PC-3 (cell line): ENCODE measurements around the gene FAM124A. TPM values are rescaled to one million over a fixed set of nuclear protein-coding genes. Genes with fewer than 3 reads are reported as not detected.

Source experiments
- ATAC-seq: fragments of 200-7000 bp; cut with Tn5 transposase; 2 replicates; pipeline ENCODE4 v1.9.1; 2020; ENCODE audit warnings: mild to moderate bottlenecking, moderate library complexity
- BruUV-seq: library from RNA; stranded (reverse); fragments of 400-500 nt; replicated peaks from 2 replicates; lab custom pipeline; 2021; lab: Mats Ljungman, UMichigan
- CTCF ChIA-PET: fragments of 300-600 bp; sonication (Branson Sonifier 250); formaldehyde crosslinking; loops from one replicate; lab custom pipeline; 2022; ENCODE audit warnings: antibody characterized with exemption; lab: Charles Lee
- POLR2A ChIA-PET: fragments of 300-600 bp; sonication (Branson Sonifier 250); formaldehyde crosslinking; loops from one replicate; lab custom pipeline; 2022; ENCODE audit warnings: antibody characterized with exemption; ENCODE audit not compliant: unreplicated experiment; lab: Charles Lee
- DNase-seq: peaks from one replicate; pipeline ENCODE4 v3.0.0-alpha.2; 2015
- H2AFZ ChIP-seq: fragments of 300-600 bp; sonication (generic); 2 replicates; pipeline ENCODE4 v1.6.0; 2016; ENCODE audit warnings: antibody characterized with exemption, low read length
- H3F3A ChIP-seq: fragments of 300-600 bp; sonication (generic); one replicate; pipeline ENCODE4 v1.6.0; 2017; ENCODE audit warnings: antibody characterized with exemption, low read length, control low read depth, mild to moderate bottlenecking; ENCODE audit not compliant: unreplicated experiment
- H3K27ac ChIP-seq: fragments of 300-600 bp; sonication (generic); 2 replicates; pipeline ENCODE4 v1.5.1; 2016; ENCODE audit warnings: mild to moderate bottlenecking, low read length
- H3K27me3 ChIP-seq: fragments of 300-600 bp; sonication (generic); 2 replicates; pipeline ENCODE4 v1.6.1; 2016; ENCODE audit warnings: low read length, mixed read lengths
- H3K36me3 ChIP-seq: fragments of 300-600 bp; sonication (generic); 2 replicates; pipeline ENCODE4 v1.6.1; 2016; ENCODE audit warnings: low read depth, mixed run types, low read length, mixed read lengths
- H3K4me1 ChIP-seq: fragments of 300-600 bp; sonication (generic); 2 replicates; pipeline ENCODE4 v1.5.1; 2016; ENCODE audit warnings: low read length; ENCODE audit not compliant: insufficient read depth
- H3K4me2 ChIP-seq: fragments of 300-600 bp; sonication (generic); 2 replicates; pipeline ENCODE4 v1.6.0; 2016; ENCODE audit warnings: low read length
- H3K4me3 ChIP-seq: fragments of 300-600 bp; sonication (generic); 2 replicates; pipeline ENCODE4 v1.5.1; 2016; ENCODE audit warnings: mild to moderate bottlenecking, low read length, mixed read lengths
- H3K79me2 ChIP-seq: fragments of 300-600 bp; sonication (generic); 2 replicates; pipeline ENCODE4 v1.6.1; 2017; ENCODE audit warnings: low read length, mixed read lengths
- H3K9ac ChIP-seq: fragments of 300-600 bp; sonication (generic); 2 replicates; pipeline ENCODE4 v1.6.0; 2016; ENCODE audit warnings: mild to moderate bottlenecking, low read length
- H3K9me2 ChIP-seq: fragments of 300-600 bp; sonication (generic); replicated peaks from 2 replicates; pipeline ENCODE4 v1.6.1; 2016; ENCODE audit warnings: mixed run types, low read length, mixed read lengths
- H3K9me3 ChIP-seq: fragments of 300-600 bp; sonication (generic); 2 replicates; pipeline ENCODE4 v1.6.1; 2016; ENCODE audit warnings: low read length, mixed read lengths
- H4K20me1 ChIP-seq: fragments of 300-600 bp; sonication (generic); 2 replicates; pipeline ENCODE4 v1.6.1; 2016; ENCODE audit warnings: low read length, mixed read lengths
- CTCF ChIP-seq: fragments of 300-600 bp; sonication (generic); conservative IDR thresholded peaks from 2 replicates; pipeline ENCODE4 v1.5.1; 2017; ENCODE audit warnings: antibody characterized with exemption, low read depth, mild to moderate bottlenecking, low read length
- EZH2 ChIP-seq: fragments of 300-600 bp; sonication (generic); IDR thresholded peaks from one replicate; pipeline ENCODE4 v1.6.1; 2017; ENCODE audit warnings: antibody characterized with exemption, mild to moderate bottlenecking, low read length; ENCODE audit not compliant: unreplicated experiment
- EZH2phosphoT487 ChIP-seq: fragments of 300-600 bp; sonication (generic); IDR thresholded peaks from 2 replicates; pipeline ENCODE4 v1.6.1; 2018; ENCODE audit warnings: mild to moderate bottlenecking, antibody characterized with exemption, low read length, borderline replicate concordance
- intact Hi-C: fragments of 100-400 bp; cut with micrococcal nuclease; formaldehyde crosslinking; loops from 2 replicates; pipeline ENCODE4 v1.9.0; 2023
- total RNA-seq: library from RNA; depleted of rRNA; stranded (reverse); fragments of >200 nt; gene quantifications from 2 replicates; pipeline ENCODE4 v1.2.3, GENCODE V29; 2014

Gene FAM124A
- total RNA-seq, 1 experiment from 2014 or later: 1.1 TPM

GRCh38 chr13:51249770-51250741 lies 27.9 kb downstream of the FAM124A start:
- Histone ChIP-seq H3K4me1 (peaks cover 13% of the 10 kb centered on the region), H3K9me3 (no peaks in the 10 kb centered on the region), H3K27me3 (no peaks in the 10 kb centered on the region), H3K9me2 (no peaks in the 10 kb centered on the region), H3K4me3 (no peak overlapping the region), H3K9ac (no peak overlapping the region), H3K4me2 (no peak overlapping the region), H2AFZ (no peak overlapping the region), H3F3A (no peaks in the 10 kb centered on the region), H3K27ac (no peak overlapping the region), H3K36me3 (no peaks in the 10 kb centered on the region), H4K20me1 (no peaks in the 10 kb centered on the region), H3K79me2 (no peaks in the 10 kb centered on the region)
- intact Hi-C loops: no loop called here
- no peak for DNase-seq
- no TSS peak for BruUV-seq
- ATAC-seq: no peak
- ChIA-PET CTCF (no interaction called here), POLR2A (no interaction called here)
- peak; percentile 36; the same call in 1 of the 2 replicates for TF ChIP-seq CTCF
- no peak for TF ChIP-seq EZH2
- no peak for TF ChIP-seq EZH2phosphoT487

GRCh38 chr13:51251480-51251879 lies 29.3 kb downstream of the FAM124A start:
- no peaks in the 10 kb centered on the region for H3K27me3 ChIP-seq
- H3K4me3 ChIP-seq: no peak overlapping the region
- no peak overlapping the region for H3K9ac ChIP-seq
- H3K9me3 ChIP-seq: no peaks in the 10 kb centered on the region
- intact Hi-C loops: no loop called here
- no peaks in the 10 kb centered on the region for H3K79me2 ChIP-seq
- no peaks in the 10 kb centered on the region for H3K36me3 ChIP-seq
- no peak for TF ChIP-seq EZH2phosphoT487
- TF ChIP-seq CTCF: no peak
- no peak for TF ChIP-seq EZH2
- CTCF ChIA-PET: no interaction called here
- ATAC-seq (no peak), DNase-seq (no peak)
- POLR2A ChIA-PET: no interaction called here
- no peaks in the 10 kb centered on the region for H3K9me2 ChIP-seq
- peaks cover 13% of the 10 kb centered on the region for H3K4me1 ChIP-seq
- no peak overlapping the region for H2AFZ ChIP-seq
- H3F3A ChIP-seq: no peaks in the 10 kb centered on the region
- no peak overlapping the region for H3K4me2 ChIP-seq
- H4K20me1 ChIP-seq: no peaks in the 10 kb centered on the region
- no peak overlapping the region for H3K27ac ChIP-seq
- BruUV-seq: no TSS peak

GRCh38 chr13:51252954-51253532 lies 30.8 kb downstream of the FAM124A start:
- no peak for DNase-seq
- no peak for ATAC-seq
- TF ChIP-seq EZH2: no peak
- no peak for TF ChIP-seq CTCF
- TF ChIP-seq EZH2phosphoT487: no peak
- intact Hi-C loops: no loop called here
- H3F3A ChIP-seq: no peaks in the 10 kb centered on the region
- H3K4me2 ChIP-seq: no peak overlapping the region
- POLR2A ChIA-PET: no interaction called here
- H3K36me3 ChIP-seq: no peaks in the 10 kb centered on the region
- H3K9me3 ChIP-seq: no peaks in the 10 kb centered on the region
- H4K20me1 ChIP-seq: no peaks in the 10 kb centered on the region
- BruUV-seq: no TSS peak
- H2AFZ ChIP-seq: no peak overlapping the region
- CTCF ChIA-PET: no interaction called here
- H3K27ac ChIP-seq: no peak overlapping the region
- no peak overlapping the region for H3K9ac ChIP-seq
- H3K9me2 ChIP-seq: no peaks in the 10 kb centered on the region
- peaks cover 13% of the 10 kb centered on the region for H3K4me1 ChIP-seq
- no peaks in the 10 kb centered on the region for H3K79me2 ChIP-seq
- H3K27me3 ChIP-seq: no peaks in the 10 kb centered on the region
- no peak overlapping the region for H3K4me3 ChIP-seq
